ENCODE data around the gene DNAJC27. TPM values are rescaled to one million over a fixed set of nuclear protein-coding genes. Genes with fewer than 3 reads are reported as not detected.

The DNAJC27 gene
- polyA plus RNA-seq, 4 donors, result 0.81 to 5.3 (median 1.7) TPM

GRCh38 chr2:24959761-24960160 lies 12.0 kb downstream of the DNAJC27 start:
- Histone ChIP-seq H3K4me3 (ENCODE audit: low read depth in 1 of 3, low read length in 3 of 3) (no peak overlapping the region), H3K4me1 (ENCODE audit: control insufficient read depth in 3 of 3, insufficient read depth in 2 of 3, low read depth in 1 of 3, low read length in 2 of 3) (no peaks in the 10 kb centered on the region), H3K9me3 (ENCODE audit: control insufficient read depth in 2 of 2, insufficient read depth in 1 of 2, low read depth in 1 of 2, low read length in 1 of 2) (no peaks in the 10 kb centered on the region), H3K36me3 (ENCODE audit: control insufficient read depth in 3 of 3, insufficient read depth in 2 of 3, low read depth in 1 of 3, low read length in 3 of 3) (peaks cover 10 to 27% (median 19%) of the 10 kb centered on the region in 3 donors), H3K27me3 (ENCODE audit: control insufficient read depth in 3 of 3, insufficient read depth in 3 of 3, low read length in 3 of 3) (no peaks in the 10 kb centered on the region), H3K27ac (ENCODE audit: low read depth in 1 of 3, low read length in 2 of 3) (peak overlapping the region in 1 of 3 donors; percentile 7)
- DNase-seq (peak; percentile 33 to 46), FAIRE-seq (no peak)

GRCh38 chr2:24958411-24958935 lies 13.3 kb downstream of the DNAJC27 start:
- FAIRE-seq, result no peak
- no peak for DNase-seq
- H3K27ac ChIP-seq (ENCODE audit: low read depth in 1 of 3, low read length in 2 of 3), result no peak overlapping the region
- H3K27me3 ChIP-seq (ENCODE audit: control insufficient read depth in 3 of 3, insufficient read depth in 3 of 3, low read length in 3 of 3), result no peaks in the 10 kb centered on the region
- H3K4me3 ChIP-seq (ENCODE audit: low read depth in 1 of 3, low read length in 3 of 3), result no peak overlapping the region
- 91 to 99% (median 94%) methylated on average over 3 of the region's 3 CpGs for WGBS, 3 donors
- no peaks in the 10 kb centered on the region for H3K9me3 ChIP-seq (ENCODE audit: control insufficient read depth in 2 of 2, insufficient read depth in 1 of 2, low read depth in 1 of 2, low read length in 1 of 2)
- H3K4me1 ChIP-seq (ENCODE audit: control insufficient read depth in 3 of 3, insufficient read depth in 2 of 3, low read depth in 1 of 3, low read length in 2 of 3), result no peaks in the 10 kb centered on the region
- peaks cover 10 to 29% (median 18%) of the 10 kb centered on the region in 3 donors for H3K36me3 ChIP-seq (ENCODE audit: control insufficient read depth in 3 of 3, insufficient read depth in 2 of 3, low read depth in 1 of 3, low read length in 3 of 3)

- FAIRE-seq (no peak), DNase-seq (no peak)
These were observed 13.8 kb downstream of the DNAJC27 start for GRCh38 chr2:24957976-24958375.

GRCh38 chr2:24957221-24957620 lies 14.5 kb downstream of the DNAJC27 start:
- WGBS, 3 donors, result 61 to 88% (median 63%) methylated on average over 1 of the region's 1 CpG
- Histone ChIP-seq H3K36me3 (ENCODE audit: control insufficient read depth in 3 of 3, insufficient read depth in 2 of 3, low read depth in 1 of 3, low read length in 3 of 3) (peaks cover 14 to 29% (median 18%) of the 10 kb centered on the region in 3 donors), H3K9me3 (ENCODE audit: control insufficient read depth in 2 of 2, insufficient read depth in 1 of 2, low read depth in 1 of 2, low read length in 1 of 2) (no peaks in the 10 kb centered on the region), H3K4me1 (ENCODE audit: control insufficient read depth in 3 of 3, insufficient read depth in 2 of 3, low read depth in 1 of 3, low read length in 2 of 3) (no peaks in the 10 kb centered on the region), H3K4me3 (ENCODE audit: low read depth in 1 of 3, low read length in 3 of 3) (no peak overlapping the region), H3K27me3 (ENCODE audit: control insufficient read depth in 3 of 3, insufficient read depth in 3 of 3, low read length in 3 of 3) (no peaks in the 10 kb centered on the region), H3K27ac (ENCODE audit: low read depth in 1 of 3, low read length in 2 of 3) (no peak overlapping the region)
- DNase-seq (no peak), FAIRE-seq (no peak)

More at GRCh38 chr2:24957976-24958375, 13.8 kb downstream of the DNAJC27 start:
- Histone ChIP-seq H3K27ac (ENCODE audit: low read depth in 1 of 3, low read length in 2 of 3) (no peak overlapping the region), H3K36me3 (ENCODE audit: control insufficient read depth in 3 of 3, insufficient read depth in 2 of 3, low read depth in 1 of 3, low read length in 3 of 3) (peaks cover 12 to 29% (median 18%) of the 10 kb centered on the region in 3 donors), H3K27me3 (ENCODE audit: control insufficient read depth in 3 of 3, insufficient read depth in 3 of 3, low read length in 3 of 3) (no peaks in the 10 kb centered on the region), H3K9me3 (ENCODE audit: control insufficient read depth in 2 of 2, insufficient read depth in 1 of 2, low read depth in 1 of 2, low read length in 1 of 2) (no peaks in the 10 kb centered on the region), H3K4me1 (ENCODE audit: control insufficient read depth in 3 of 3, insufficient read depth in 2 of 3, low read depth in 1 of 3, low read length in 2 of 3) (no peaks in the 10 kb centered on the region), H3K4me3 (ENCODE audit: low read depth in 1 of 3, low read length in 3 of 3) (no peak overlapping the region)
- 90 to 94% (median 93%) methylated on average over 2 of the region's 2 CpGs for WGBS, 3 donors

- Histone ChIP-seq H3K36me3 (ENCODE audit: control insufficient read depth in 3 of 3, insufficient read depth in 2 of 3, low read depth in 1 of 3, low read length in 3 of 3) (peaks cover 18 to 29% (median 22%) of the 10 kb centered on the region in 3 donors), H3K9me3 (ENCODE audit: control insufficient read depth in 2 of 2, insufficient read depth in 1 of 2, low read depth in 1 of 2, low read length in 1 of 2) (no peaks in the 10 kb centered on the region), H3K27ac (ENCODE audit: low read depth in 1 of 3, low read length in 2 of 3) (no peak overlapping the region), H3K4me3 (ENCODE audit: low read depth in 1 of 3, low read length in 3 of 3) (no peak overlapping the region), H3K4me1 (ENCODE audit: control insufficient read depth in 3 of 3, insufficient read depth in 2 of 3, low read depth in 1 of 3, low read length in 2 of 3) (no peaks in the 10 kb centered on the region), H3K27me3 (ENCODE audit: control insufficient read depth in 3 of 3, insufficient read depth in 3 of 3, low read length in 3 of 3) (no peaks in the 10 kb centered on the region)
- FAIRE-seq, result no peak
- no peak for DNase-seq
These were observed 15.8 kb downstream of the DNAJC27 start for GRCh38 chr2:24955921-24956320.

GRCh38 chr2:24955232-24955631 lies 16.5 kb downstream of the DNAJC27 start:
- peaks cover 19 to 29% (median 25%) of the 10 kb centered on the region in 3 donors for H3K36me3 ChIP-seq (ENCODE audit: control insufficient read depth in 3 of 3, insufficient read depth in 2 of 3, low read depth in 1 of 3, low read length in 3 of 3)
- H3K4me3 ChIP-seq (ENCODE audit: low read depth in 1 of 3, low read length in 3 of 3), result no peak overlapping the region
- DNase-seq, result no peak
- no peaks in the 10 kb centered on the region for H3K27me3 ChIP-seq (ENCODE audit: control insufficient read depth in 3 of 3, insufficient read depth in 3 of 3, low read length in 3 of 3)
- no peaks in the 10 kb centered on the region for H3K4me1 ChIP-seq (ENCODE audit: control insufficient read depth in 3 of 3, insufficient read depth in 2 of 3, low read depth in 1 of 3, low read length in 2 of 3)
- no peaks in the 10 kb centered on the region for H3K9me3 ChIP-seq (ENCODE audit: control insufficient read depth in 2 of 2, insufficient read depth in 1 of 2, low read depth in 1 of 2, low read length in 1 of 2)
- no peak for FAIRE-seq
- H3K27ac ChIP-seq (ENCODE audit: low read depth in 1 of 3, low read length in 2 of 3), result no peak overlapping the region

- Histone ChIP-seq H3K4me3 (ENCODE audit: low read depth in 1 of 3, low read length in 3 of 3) (no peak overlapping the region), H3K27ac (ENCODE audit: low read depth in 1 of 3, low read length in 2 of 3) (no peak overlapping the region), H3K4me1 (ENCODE audit: control insufficient read depth in 3 of 3, insufficient read depth in 2 of 3, low read depth in 1 of 3, low read length in 2 of 3) (no peaks in the 10 kb centered on the region), H3K9me3 (ENCODE audit: control insufficient read depth in 2 of 2, insufficient read depth in 1 of 2, low read depth in 1 of 2, low read length in 1 of 2) (no peaks in the 10 kb centered on the region), H3K36me3 (ENCODE audit: control insufficient read depth in 3 of 3, insufficient read depth in 2 of 3, low read depth in 1 of 3, low read length in 3 of 3) (peaks cover 13 to 30% (median 19%) of the 10 kb centered on the region in 3 donors), H3K27me3 (ENCODE audit: control insufficient read depth in 3 of 3, insufficient read depth in 3 of 3, low read length in 3 of 3) (no peaks in the 10 kb centered on the region)
- FAIRE-seq (no peak), DNase-seq (no peak)
- 94 to 95% (median 95%) methylated on average over 7 of the region's 7 CpGs for WGBS, 3 donors
These were observed 21.7 kb downstream of the DNAJC27 start for GRCh38 chr2:24950102-24950501.

GRCh38 chr2:24948506-24948905 lies 23.2 kb downstream of the DNAJC27 start:
- no peaks in the 10 kb centered on the region for H3K27me3 ChIP-seq (ENCODE audit: control insufficient read depth in 3 of 3, insufficient read depth in 3 of 3, low read length in 3 of 3)
- H3K9me3 ChIP-seq (ENCODE audit: control insufficient read depth in 2 of 2, insufficient read depth in 1 of 2, low read depth in 1 of 2, low read length in 1 of 2), result no peaks in the 10 kb centered on the region
- 95 to 98% (median 96%) methylated on average over 6 of the region's 6 CpGs for WGBS, 3 donors
- peaks cover 13 to 27% (median 17%) of the 10 kb centered on the region in 3 donors for H3K36me3 ChIP-seq (ENCODE audit: control insufficient read depth in 3 of 3, insufficient read depth in 2 of 3, low read depth in 1 of 3, low read length in 3 of 3)
- no peaks in the 10 kb centered on the region for H3K4me1 ChIP-seq (ENCODE audit: control insufficient read depth in 3 of 3, insufficient read depth in 2 of 3, low read depth in 1 of 3, low read length in 2 of 3)
- DNase-seq (no peak), FAIRE-seq (no peak)
- H3K27ac ChIP-seq (ENCODE audit: low read depth in 1 of 3, low read length in 2 of 3), result no peak overlapping the region
- H3K4me3 ChIP-seq (ENCODE audit: low read depth in 1 of 3, low read length in 3 of 3), result no peak overlapping the region

GRCh38 chr2:24947561-24948157 lies 24.1 kb downstream of the DNAJC27 start:
- H3K4me1 ChIP-seq (ENCODE audit: control insufficient read depth in 3 of 3, insufficient read depth in 2 of 3, low read depth in 1 of 3, low read length in 2 of 3), result no peaks in the 10 kb centered on the region
- no peak overlapping the region for H3K4me3 ChIP-seq (ENCODE audit: low read depth in 1 of 3, low read length in 3 of 3)
- peaks cover 8 to 25% (median 17%) of the 10 kb centered on the region in 3 donors for H3K36me3 ChIP-seq (ENCODE audit: control insufficient read depth in 3 of 3, insufficient read depth in 2 of 3, low read depth in 1 of 3, low read length in 3 of 3)
- WGBS, 3 donors, result 91 to 97% (median 92%) methylated on average over 3 of the region's 3 CpGs
- DNase-seq (no peak), FAIRE-seq (no peak)
- no peak overlapping the region for H3K27ac ChIP-seq (ENCODE audit: low read depth in 1 of 3, low read length in 2 of 3)
- no peaks in the 10 kb centered on the region for H3K27me3 ChIP-seq (ENCODE audit: control insufficient read depth in 3 of 3, insufficient read depth in 3 of 3, low read length in 3 of 3)
- no peaks in the 10 kb centered on the region for H3K9me3 ChIP-seq (ENCODE audit: control insufficient read depth in 2 of 2, insufficient read depth in 1 of 2, low read depth in 1 of 2, low read length in 1 of 2)

All from small intestine (tissue), 7 donors.